ENCODE results near the gene TGM2.

Gene TGM2

DNA sequence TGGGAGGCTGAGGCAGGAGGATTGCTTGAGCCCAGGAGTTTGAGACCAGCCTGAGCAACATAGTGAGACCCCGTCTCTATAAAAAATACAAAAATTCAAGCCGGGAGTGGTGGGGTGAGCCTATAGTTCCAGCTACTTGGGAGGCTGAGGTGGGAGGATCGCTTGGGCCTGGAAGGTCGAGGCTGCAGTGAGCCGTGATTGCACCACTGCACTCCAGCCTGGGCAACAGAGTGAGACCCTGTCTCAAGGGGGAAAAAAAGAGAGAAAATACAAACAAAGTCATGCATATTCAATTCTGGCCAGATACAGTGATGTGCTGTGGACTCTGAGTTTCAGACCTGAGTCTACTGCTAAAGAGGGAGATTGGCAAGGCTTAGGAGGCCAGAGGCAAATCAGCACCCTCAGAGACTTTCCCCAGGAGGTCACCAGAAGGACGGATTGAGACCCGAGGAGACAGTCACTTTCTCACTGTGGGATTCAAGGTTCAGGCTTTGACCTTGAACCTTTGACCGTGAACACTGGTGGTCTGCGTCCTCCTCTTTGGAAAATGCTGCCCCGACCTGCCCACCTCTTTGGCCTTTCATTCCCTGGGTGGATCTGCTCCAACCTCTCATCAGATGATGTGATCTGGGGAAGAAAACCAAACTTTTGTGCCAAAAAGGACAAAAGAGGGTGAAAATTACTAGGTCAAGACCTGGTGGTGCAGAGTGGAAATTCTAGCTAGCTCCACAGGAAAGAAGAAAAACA lies 31.2 kb downstream of the TGM2 start:
- Histone ChIP-seq H3K4me2 (ENCODE audit: low read depth, low read length) (no peak overlapping the region), H3K27ac (ENCODE audit: low read length) (no peak overlapping the region), H3K9ac (ENCODE audit: low read length) (no peak overlapping the region), H3K9me2 (replicated peaks; ENCODE audit: insufficient read depth, low read length) (no peaks in the 10 kb centered on the region), H3K27me3 (replicated peaks; ENCODE audit: insufficient read depth, low read length) (no peaks in the 10 kb centered on the region), H3F3A (ENCODE audit: insufficient read depth, low read length) (no peaks in the 10 kb centered on the region), H3K36me3 (replicated peaks; ENCODE audit: insufficient read depth, low read length) (no peaks in the 10 kb centered on the region), H2AFZ (ENCODE audit: low read length) (no peak overlapping the region), H4K20me1 (ENCODE audit: insufficient read depth, low read length) (no peaks in the 10 kb centered on the region), H3K9me3 (replicated peaks; ENCODE audit: insufficient read depth, low read length) (no peaks in the 10 kb centered on the region), H3K4me1 (ENCODE audit: low read length) (no peaks in the 10 kb centered on the region), H3K4me3 (ENCODE audit: low read length) (no peak overlapping the region), H3K79me2 (ENCODE audit: low read length) (no peaks in the 10 kb centered on the region)
- DNase-seq, result no peak
- TF ChIP-seq EZH2 (optimal IDR thresholded peaks at IDR 0.05; ENCODE audit: low read depth, low read length) (no peak), EZH2phosphoT487 (IDR thresholded peaks at IDR 0.05; ENCODE audit: low read length) (no peak)
- TF ChIP-seq, protein P1, sequence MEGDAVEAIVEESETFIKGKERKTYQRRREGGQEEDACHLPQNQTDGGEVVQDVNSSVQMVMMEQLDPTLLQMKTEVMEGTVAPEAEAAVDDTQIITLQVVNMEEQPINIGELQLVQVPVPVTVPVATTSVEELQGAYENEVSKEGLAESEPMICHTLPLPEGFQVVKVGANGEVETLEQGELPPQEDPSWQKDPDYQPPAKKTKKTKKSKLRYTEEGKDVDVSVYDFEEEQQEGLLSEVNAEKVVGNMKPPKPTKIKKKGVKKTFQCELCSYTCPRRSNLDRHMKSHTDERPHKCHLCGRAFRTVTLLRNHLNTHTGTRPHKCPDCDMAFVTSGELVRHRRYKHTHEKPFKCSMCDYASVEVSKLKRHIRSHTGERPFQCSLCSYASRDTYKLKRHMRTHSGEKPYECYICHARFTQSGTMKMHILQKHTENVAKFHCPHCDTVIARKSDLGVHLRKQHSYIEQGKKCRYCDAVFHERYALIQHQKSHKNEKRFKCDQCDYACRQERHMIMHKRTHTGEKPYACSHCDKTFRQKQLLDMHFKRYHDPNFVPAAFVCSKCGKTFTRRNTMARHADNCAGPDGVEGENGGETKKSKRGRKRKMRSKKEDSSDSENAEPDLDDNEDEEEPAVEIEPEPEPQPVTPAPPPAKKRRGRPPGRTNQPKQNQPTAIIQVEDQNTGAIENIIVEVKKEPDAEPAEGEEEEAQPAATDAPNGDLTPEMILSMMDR (IDR thresholded peaks at IDR 0.05; ENCODE audit: low read length), result no peak

DNA sequence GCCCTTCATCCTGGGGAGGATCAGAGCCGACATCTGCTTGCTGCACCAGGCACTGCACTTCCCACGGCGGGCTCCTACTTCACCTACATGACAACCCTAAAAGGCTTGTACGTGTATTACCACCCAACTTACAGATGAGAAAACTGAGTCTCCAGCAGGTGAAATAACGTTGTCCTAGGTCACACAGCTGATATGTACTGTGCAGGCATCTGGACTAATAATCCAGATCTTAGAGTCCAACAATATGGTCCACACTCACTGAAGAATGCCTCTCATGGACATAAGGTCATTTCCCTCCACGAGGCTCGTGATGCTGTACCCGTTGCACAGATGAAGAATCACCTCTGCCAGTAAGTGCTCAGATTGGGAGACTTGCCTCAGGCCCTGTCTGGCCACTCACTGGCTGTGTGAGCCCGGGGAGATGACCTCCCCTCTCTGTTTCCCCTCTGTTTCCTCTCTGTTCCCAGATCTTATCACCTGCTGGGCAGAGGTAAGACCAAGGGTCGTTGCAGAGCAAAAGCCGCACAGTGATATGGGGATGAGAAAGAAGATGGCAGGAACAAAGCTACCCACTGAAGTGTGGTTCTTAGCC lies 32.1 kb downstream of the TGM2 start:
- TF ChIP-seq EZH2 (optimal IDR thresholded peaks at IDR 0.05; ENCODE audit: low read depth, low read length) (no peak), EZH2phosphoT487 (IDR thresholded peaks at IDR 0.05; ENCODE audit: low read length) (no peak)
- TF ChIP-seq, protein P1 (IDR thresholded peaks at IDR 0.05; ENCODE audit: low read length), result no peak
- Histone ChIP-seq H3K36me3 (replicated peaks; ENCODE audit: insufficient read depth, low read length) (no peaks in the 10 kb centered on the region), H2AFZ (ENCODE audit: low read length) (no peak overlapping the region), H3K79me2 (ENCODE audit: low read length) (no peaks in the 10 kb centered on the region), H3K9me3 (replicated peaks; ENCODE audit: insufficient read depth, low read length) (no peaks in the 10 kb centered on the region), H3K4me2 (ENCODE audit: low read depth, low read length) (no peak overlapping the region), H3K9me2 (replicated peaks; ENCODE audit: insufficient read depth, low read length) (no peaks in the 10 kb centered on the region), H3K27me3 (replicated peaks; ENCODE audit: insufficient read depth, low read length) (no peaks in the 10 kb centered on the region), H4K20me1 (ENCODE audit: insufficient read depth, low read length) (no peaks in the 10 kb centered on the region), H3K4me3 (ENCODE audit: low read length) (no peak overlapping the region), H3F3A (ENCODE audit: insufficient read depth, low read length) (no peaks in the 10 kb centered on the region), H3K4me1 (ENCODE audit: low read length) (no peaks in the 10 kb centered on the region), H3K9ac (ENCODE audit: low read length) (no peak overlapping the region), H3K27ac (ENCODE audit: low read length) (no peak overlapping the region)
- DNase-seq, result no peak

DNA sequence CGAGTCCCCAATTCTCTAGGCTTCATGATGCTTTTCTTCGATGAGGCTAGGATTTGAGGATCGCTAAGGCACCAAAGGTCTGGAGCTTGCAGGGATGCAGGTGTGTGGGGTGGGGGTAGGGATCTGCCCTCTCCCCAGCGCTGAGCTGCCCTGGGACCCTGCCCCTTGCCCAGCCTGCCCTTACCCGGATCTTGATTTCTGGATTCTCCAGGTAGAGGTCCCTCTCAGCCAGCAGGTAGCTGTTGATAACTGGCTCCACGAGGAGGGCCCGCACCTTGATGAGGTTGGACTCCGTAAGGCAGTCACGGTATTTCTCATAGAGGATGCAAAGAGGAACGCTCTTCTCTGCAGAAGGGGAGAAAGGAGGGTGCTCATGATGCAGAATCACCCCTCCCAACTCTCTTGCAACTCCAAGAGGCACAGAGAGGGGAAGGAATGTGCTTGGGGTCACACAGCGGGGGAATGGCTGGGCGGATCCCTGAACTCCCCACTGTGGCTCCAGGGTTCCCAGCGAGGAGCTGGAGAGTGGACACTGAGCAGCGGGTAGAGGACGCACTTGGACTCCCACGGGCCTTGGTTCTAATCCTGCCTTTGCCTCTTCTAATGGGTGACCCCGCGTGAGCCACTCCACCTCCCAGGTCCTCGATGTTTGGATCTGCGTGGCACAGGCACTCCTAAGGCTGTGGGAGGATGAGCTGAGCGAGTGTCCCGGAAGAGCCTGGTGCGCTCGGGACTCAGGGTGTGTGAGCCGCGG lies 32.7 kb downstream of the TGM2 start:
- no peaks in the 10 kb centered on the region for H3K79me2 ChIP-seq (ENCODE audit: low read length)
- H3K27me3 ChIP-seq (replicated peaks; ENCODE audit: insufficient read depth, low read length), result no peaks in the 10 kb centered on the region
- H3K9me2 ChIP-seq (replicated peaks; ENCODE audit: insufficient read depth, low read length), result no peaks in the 10 kb centered on the region
- no peaks in the 10 kb centered on the region for H4K20me1 ChIP-seq (ENCODE audit: insufficient read depth, low read length)
- H2AFZ ChIP-seq (ENCODE audit: low read length), result no peak overlapping the region
- H3K27ac ChIP-seq (ENCODE audit: low read length), result no peak overlapping the region
- DNase-seq, result no peak
- no peaks in the 10 kb centered on the region for H3F3A ChIP-seq (ENCODE audit: insufficient read depth, low read length)
- no peak overlapping the region for H3K4me2 ChIP-seq (ENCODE audit: low read depth, low read length)
- no peaks in the 10 kb centered on the region for H3K4me1 ChIP-seq (ENCODE audit: low read length)
- H3K4me3 ChIP-seq (ENCODE audit: low read length), result no peak overlapping the region
- no peaks in the 10 kb centered on the region for H3K36me3 ChIP-seq (replicated peaks; ENCODE audit: insufficient read depth, low read length)
- TF ChIP-seq, protein P1 (IDR thresholded peaks at IDR 0.05; ENCODE audit: low read length), result no peak
- no peak for TF ChIP-seq EZH2phosphoT487 (IDR thresholded peaks at IDR 0.05; ENCODE audit: low read length)
- no peak for TF ChIP-seq EZH2 (optimal IDR thresholded peaks at IDR 0.05; ENCODE audit: low read depth, low read length)
- no peak overlapping the region for H3K9ac ChIP-seq (ENCODE audit: low read length)
- H3K9me3 ChIP-seq (replicated peaks; ENCODE audit: insufficient read depth, low read length), result no peaks in the 10 kb centered on the region
